HG02759 (cell line): ENCODE data around the gene FBXO31.
"Not testable (repeated sequence)": the region's sequence is repeated elsewhere in the genome, so short reads cannot be mapped to it uniquely, and the experiment has no call there.

Experiments used
- ATAC-seq: cut with Tn5 transposase; IDR thresholded peaks from one replicate; pipeline ENCODE4 v1.9.1; 2021; ENCODE audit warnings: mild to moderate bottlenecking, moderate library complexity; ENCODE audit not compliant: unreplicated experiment

FBXO31 gene

DNA sequence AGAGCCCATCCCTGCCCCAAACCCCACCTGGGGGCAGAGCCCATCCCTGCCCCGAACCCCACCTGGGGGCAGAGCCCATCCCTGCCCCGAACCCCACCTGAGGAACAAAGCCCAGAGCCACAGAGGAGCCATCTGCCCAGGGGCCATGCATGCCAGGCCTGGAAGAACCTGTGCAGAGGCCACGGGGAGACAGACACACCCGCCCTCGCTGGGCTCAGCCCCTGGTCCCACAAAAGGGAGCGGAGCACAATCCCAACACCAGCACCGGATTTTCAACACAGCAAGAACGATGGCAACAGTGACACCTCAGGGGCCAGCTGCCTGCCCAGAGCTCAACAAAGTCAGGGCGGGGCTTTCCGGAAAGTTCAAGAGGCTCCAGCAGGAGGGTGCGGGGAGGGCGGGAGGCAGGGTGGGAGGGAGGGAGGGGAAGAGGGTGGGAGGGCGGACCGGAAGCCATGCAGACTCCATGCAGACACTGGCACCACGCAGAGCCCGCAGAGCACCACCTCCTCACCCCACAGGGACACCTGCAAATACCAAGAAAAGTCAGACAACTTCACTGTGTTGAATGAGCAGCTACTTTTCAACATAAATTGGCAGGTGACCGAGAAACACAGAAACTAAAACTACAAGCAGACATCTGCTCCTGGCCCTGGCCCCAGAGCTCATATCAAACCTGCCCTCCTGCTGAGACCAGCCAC, 38.5 kb downstream of the FBXO31 start:
- ATAC-seq: no peak

DNA sequence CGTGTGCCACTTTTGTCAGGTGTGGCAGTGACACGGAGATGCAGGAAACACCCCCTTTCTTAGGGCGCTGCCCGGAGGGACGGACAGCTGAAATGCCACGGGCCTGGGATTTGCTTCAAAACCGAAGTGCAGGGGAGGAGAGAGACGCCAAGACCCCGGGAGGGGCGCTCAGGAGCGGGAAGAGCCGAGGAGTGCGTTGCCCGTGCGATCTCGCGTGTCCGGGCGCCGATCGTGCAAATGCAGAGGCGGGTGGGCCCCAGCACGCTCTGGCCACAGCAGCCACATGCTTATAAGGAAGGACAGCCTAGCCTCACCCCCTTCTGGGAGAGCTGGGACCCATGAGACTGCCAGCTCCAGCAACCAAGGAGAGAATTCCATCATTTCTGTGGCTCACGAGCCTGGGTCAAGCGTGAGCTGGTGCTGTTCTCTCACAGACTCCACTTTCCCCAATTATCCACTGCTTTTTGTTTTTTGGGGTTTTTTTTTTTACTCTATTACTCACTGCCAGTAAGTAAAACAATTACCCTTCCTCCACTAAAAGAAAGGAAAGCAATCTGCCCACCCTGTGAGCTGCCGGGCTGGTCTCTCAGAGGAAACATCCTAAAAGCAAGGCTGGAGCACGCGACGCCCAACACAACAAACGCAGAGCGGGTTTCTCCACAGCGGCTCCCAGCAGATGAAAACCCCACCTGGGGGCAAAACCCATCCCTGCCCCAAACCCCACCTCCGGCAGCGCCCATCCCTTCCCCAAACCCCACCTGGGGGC, 39.2 kb downstream of the FBXO31 start:
- ATAC-seq: no peak

DNA sequence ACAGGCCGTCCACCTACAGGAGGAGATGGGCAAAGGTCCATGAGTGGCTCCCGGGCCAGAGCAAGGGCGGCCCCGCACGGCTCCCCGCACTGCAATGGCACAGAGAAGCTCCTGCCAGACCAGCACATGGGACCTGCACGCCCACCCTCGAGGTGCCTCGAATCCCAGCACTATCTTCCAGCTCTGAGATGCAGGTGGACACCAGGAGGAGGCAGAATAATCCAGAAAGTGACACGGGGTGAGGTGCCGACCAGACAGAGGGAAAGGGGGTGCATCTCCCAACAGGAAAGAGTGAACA, 39.9 kb downstream of the FBXO31 start:
- ATAC-seq: no peak

- no peak for ATAC-seq
Measured at GRCh38 chr16:87342978-87343752, 40.4 kb downstream of the FBXO31 start.

- no peak for ATAC-seq
Measured at GRCh38 chr16:87342504-87342903, 41.1 kb downstream of the FBXO31 start.

DNA sequence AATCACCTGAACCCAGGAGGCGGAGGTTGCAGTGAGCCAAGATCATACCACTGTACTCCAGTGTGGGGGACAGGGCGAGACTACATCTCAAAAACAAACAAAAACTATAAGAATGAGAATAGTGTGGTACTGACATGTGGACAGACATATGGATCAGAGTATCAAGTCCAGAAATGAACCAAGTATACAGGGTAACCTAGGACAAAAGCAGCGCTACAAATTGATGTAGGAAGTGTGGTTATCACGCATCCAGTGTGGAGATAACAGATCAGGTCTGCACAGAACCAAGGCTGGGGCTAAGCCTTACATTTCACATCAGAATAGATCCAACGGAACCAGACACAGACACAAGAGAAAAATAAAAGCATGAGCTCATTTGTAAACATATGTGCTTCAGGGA, 43.4 kb downstream of the FBXO31 start:
- no peak for ATAC-seq

- not testable (repeated sequence) for ATAC-seq
Measured at GRCh38 chr16:87339724-87340105, 43.9 kb downstream of the FBXO31 start.

DNA sequence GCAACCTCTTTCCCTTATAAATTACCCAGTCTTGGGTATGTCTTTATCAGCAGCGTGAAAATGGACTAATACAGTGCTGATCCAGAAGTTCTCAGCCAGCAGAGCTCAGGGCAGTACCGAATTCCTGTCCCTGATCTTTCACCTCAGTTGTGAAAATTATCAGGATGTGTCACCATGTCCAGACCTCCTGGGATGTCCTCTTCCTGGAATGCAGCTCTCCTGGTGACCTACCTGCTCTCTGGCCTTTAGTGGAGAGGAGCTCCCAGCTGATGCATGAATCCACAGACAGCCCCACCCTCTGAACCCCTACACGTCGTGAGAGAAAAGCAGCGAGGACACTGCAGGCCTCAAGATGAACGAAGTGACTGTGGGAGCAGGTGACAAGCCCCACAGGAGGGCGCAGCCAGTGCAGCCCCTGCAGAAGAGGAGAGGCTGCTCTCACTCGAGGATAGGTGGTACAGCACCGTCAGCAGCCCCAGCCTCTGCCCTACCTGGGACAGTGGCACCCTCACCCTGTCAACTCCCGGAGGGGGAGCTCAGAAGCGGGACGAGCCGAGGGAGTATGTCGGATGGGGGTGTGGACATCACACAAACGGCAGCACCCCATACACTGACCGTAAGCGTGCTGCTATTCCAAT, 44.4 kb downstream of the FBXO31 start:
- no peak for ATAC-seq

DNA sequence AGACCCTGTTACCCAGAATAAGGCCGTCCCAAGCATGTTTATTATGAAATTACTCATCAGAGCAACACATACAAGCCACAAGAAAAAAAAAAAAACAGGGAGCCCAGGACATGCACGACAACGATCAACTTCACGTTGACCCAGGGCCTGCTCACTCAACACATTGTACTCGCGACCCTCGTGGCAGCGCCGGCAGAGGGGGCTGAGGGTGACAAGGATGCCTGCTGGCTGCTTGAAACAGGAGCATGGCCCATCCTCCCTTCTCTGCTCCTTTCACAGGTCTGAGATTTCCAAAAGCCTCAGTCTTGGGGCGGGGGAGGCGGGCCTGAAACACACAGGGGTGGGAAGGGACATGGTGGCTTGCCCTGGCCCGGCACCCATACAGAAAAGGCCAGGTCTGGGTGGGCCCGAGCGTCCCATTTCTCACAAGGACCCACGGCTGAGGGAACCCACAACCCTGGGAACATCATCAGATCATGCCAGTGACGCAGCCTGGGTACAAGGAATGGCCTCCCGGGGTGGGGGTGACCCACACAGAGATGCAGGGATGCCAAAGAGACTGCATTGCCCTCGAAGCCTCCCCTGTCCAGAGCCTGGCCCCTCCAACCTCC, 45.3 kb downstream of the FBXO31 start:
- no peak for ATAC-seq

GRCh38 chr16:87337262-87337771, 46.3 kb downstream of the FBXO31 start:
- no peak for ATAC-seq

- ATAC-seq: no peak
Measured at GRCh38 chr16:87336434-87337240, 46.9 kb downstream of the FBXO31 start.

DNA sequence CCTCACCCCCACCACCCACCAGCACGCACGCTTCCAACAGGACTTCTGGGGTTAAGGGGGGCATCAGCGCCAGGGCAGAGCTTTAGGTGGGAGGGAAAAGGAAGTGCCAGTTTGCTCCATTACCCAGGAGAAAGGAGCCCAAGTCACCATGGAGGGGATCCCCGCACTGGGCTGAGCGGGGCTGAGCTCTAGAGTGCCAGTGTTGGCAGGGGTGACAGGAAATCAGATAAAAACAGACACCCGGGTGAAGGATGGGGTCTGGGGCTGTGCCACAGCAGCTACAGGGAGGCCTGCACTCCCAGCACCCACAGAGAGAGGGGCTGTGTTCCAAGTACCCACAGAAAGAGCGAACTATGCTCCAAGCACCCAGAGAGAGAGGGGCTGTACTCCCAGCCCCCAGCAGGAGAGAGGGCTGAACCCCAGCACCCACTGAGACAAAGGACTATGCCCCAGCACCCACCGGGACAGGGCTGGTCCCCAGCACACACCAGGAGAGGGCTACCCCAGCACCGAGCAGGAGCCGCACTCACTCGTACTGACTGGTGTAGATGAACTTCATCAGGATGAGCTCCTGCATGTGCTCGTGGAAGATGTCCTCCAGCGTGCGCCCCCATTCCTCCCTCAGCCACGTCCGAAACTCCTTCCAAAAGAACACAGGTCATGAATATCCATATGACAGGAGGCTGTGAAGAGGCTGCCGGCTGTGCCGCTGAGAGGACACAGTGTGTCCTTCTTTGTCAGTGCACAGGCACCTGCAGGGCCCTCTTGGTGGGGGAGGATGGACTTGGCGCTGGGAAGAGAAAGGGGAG, 47.7 kb downstream of the FBXO31 start:
- no peak for ATAC-seq

- ATAC-seq: no peak
Measured at GRCh38 chr16:87334651-87335624, 48.6 kb downstream of the FBXO31 start.

- no peak for ATAC-seq
Measured at GRCh38 chr16:87333581-87334331, 49.8 kb downstream of the FBXO31 start.

- no peak for ATAC-seq
Measured at GRCh38 chr16:87333101-87333500, 50.5 kb downstream of the FBXO31 start.

- ATAC-seq: no peak
Measured at GRCh38 chr16:87332150-87332549, 51.4 kb downstream of the FBXO31 start.

DNA sequence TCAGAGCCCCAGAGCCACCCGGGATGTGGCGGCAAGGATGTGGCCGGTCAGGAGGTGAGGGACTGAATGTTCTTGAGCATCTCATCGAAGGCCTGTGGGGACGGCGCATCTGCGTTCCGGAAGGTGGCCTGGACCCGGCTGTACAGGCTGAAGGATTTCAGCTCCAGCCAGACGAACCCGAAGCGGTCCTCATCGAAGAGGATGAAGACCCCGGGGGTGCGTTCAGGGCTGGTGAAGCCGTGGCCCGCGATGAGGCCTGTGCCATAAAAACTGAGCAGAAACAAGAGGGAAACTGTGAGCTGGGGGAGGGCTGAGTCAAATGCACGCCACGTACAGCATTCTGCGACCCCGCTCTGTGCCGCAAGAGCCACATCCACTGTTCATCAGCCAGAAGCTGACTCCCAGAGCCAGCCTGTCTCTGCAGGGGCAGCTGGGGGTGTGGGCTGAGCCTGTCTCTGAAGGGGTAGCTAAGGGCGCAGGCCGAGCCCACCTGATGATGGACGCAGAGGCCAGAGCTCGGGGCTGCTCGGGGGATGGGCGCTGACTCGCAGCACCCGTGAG, 52.3 kb downstream of the FBXO31 start:
- ATAC-seq: no peak
